ENCODE measurements around the gene MPST.

MPST gene

GRCh38 chr22:37001826-37002225 is 17.7 kb upstream of the MPST start:
- no peak for DNase-seq (ENCODE audit: low spot score)

- no peak for DNase-seq (ENCODE audit: low spot score)
These were observed 16.9 kb upstream of the MPST start for GRCh38 chr22:37002633-37003032.

GRCh38 chr22:37007651-37008050 is 11.9 kb upstream of the MPST start:
- no peak for DNase-seq (ENCODE audit: low spot score)

- no peak for DNase-seq (ENCODE audit: low spot score)
These were observed 11.2 kb upstream of the MPST start for GRCh38 chr22:37008365-37008764.

GRCh38 chr22:37009490-37009889 is 10.1 kb upstream of the MPST start:
- no peak for DNase-seq (ENCODE audit: low spot score)

- DNase-seq (ENCODE audit: low spot score) = no peak
These were observed 9.4 kb upstream of the MPST start for GRCh38 chr22:37010174-37010573.

- DNase-seq (ENCODE audit: low spot score) = no peak
These were observed 8.6 kb upstream of the MPST start for GRCh38 chr22:37010976-37011375.

GRCh38 chr22:37011472-37011871 is 8.1 kb upstream of the MPST start:
- no peak for DNase-seq (ENCODE audit: low spot score)

- peak; percentile 35 for DNase-seq (ENCODE audit: low spot score)
These were observed 7.2 kb upstream of the MPST start for GRCh38 chr22:37012262-37012904.

- DNase-seq (ENCODE audit: low spot score) = no peak
These were observed 6.6 kb upstream of the MPST start for GRCh38 chr22:37012956-37013355.

GRCh38 chr22:37014415-37014806 is 5.1 kb upstream of the MPST start:
- no peak for DNase-seq (ENCODE audit: low spot score)

GRCh38 chr22:37014835-37015586 is 4.5 kb upstream of the MPST start:
- no peak for DNase-seq (ENCODE audit: low spot score)

- no peak for DNase-seq (ENCODE audit: low spot score)
These were observed 4.0 kb upstream of the MPST start for GRCh38 chr22:37015587-37015878.

GRCh38 chr22:37016134-37016910 is 3.2 kb upstream of the MPST start:
- DNase-seq (ENCODE audit: low spot score) = no peak

GRCh38 chr22:37017356-37017755 is 2.2 kb upstream of the MPST start:
- no peak for DNase-seq (ENCODE audit: low spot score)

- no peak for DNase-seq (ENCODE audit: low spot score)
These were observed 1.3 kb upstream of the MPST start for GRCh38 chr22:37018086-37018814.

- DNase-seq (ENCODE audit: low spot score) = peak; percentile 34
These were observed 680 bp upstream of the MPST start for GRCh38 chr22:37018815-37019308.

- DNase-seq (ENCODE audit: low spot score) = peak; percentile 45
These were observed 594 bp downstream of the MPST start for GRCh38 chr22:37020192-37020479.

- no peak for DNase-seq (ENCODE audit: low spot score)
These were observed 1.5 kb downstream of the MPST start for GRCh38 chr22:37021041-37021440.

- peak; percentile 33 for DNase-seq (ENCODE audit: low spot score)
These were observed 2.4 kb downstream of the MPST start for GRCh38 chr22:37021710-37022482.

- DNase-seq (ENCODE audit: low spot score) = no peak
These were observed 3.2 kb downstream of the MPST start for GRCh38 chr22:37022483-37023337.
